ENCODE measurements around the gene SUMF2. TPM values are rescaled to one million over a fixed set of nuclear protein-coding genes. Genes with fewer than 3 reads are reported as not detected.
"Not testable (repeated sequence)": the region's sequence is repeated elsewhere in the genome, so short reads cannot be mapped to it uniquely, and the experiment has no call there.

SUMF2 gene
- total and polyA plus RNA-seq, 12 donors: 20.8 to 49.2 (median 36.1) TPM

DNA sequence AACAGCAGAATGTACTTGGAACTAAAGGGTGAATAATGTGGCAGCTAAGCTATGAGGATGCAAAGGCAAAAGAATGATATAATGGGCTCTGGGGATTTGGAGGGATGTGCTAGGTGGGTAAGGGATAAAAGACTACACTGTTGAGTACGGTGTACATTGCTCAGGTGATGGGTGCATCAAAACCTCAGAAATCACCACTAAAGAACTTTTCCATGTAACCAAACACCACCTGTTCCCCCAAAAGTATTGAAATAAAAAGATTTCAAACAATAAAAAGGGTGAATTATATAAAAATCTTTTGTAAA lies 43.8 kb downstream of the SUMF2 start:
- H3K27me3 ChIP-seq: peaks cover 0 to 10% (median 0%) of the 10 kb centered on the region in 7 donors
- intact Hi-C loops (cut with DNase I): loop anchor here in 1 of 10 donors (5.0 kb wide), 1 partner anchor 56 kb away; the partner anchor contains the start of genes CCT6A and PSPH
- 90 to 97% methylated on average over 1 of the region's 1 CpG for WGBS, 2 donors
- TF ChIP-seq, protein P1, sequence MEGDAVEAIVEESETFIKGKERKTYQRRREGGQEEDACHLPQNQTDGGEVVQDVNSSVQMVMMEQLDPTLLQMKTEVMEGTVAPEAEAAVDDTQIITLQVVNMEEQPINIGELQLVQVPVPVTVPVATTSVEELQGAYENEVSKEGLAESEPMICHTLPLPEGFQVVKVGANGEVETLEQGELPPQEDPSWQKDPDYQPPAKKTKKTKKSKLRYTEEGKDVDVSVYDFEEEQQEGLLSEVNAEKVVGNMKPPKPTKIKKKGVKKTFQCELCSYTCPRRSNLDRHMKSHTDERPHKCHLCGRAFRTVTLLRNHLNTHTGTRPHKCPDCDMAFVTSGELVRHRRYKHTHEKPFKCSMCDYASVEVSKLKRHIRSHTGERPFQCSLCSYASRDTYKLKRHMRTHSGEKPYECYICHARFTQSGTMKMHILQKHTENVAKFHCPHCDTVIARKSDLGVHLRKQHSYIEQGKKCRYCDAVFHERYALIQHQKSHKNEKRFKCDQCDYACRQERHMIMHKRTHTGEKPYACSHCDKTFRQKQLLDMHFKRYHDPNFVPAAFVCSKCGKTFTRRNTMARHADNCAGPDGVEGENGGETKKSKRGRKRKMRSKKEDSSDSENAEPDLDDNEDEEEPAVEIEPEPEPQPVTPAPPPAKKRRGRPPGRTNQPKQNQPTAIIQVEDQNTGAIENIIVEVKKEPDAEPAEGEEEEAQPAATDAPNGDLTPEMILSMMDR (IDR thresholded peaks at IDR 0.05): no peak
- DNase-seq: no peak
- H3K4me3 ChIP-seq: no peak overlapping the region
- H3K9me3 ChIP-seq: no peaks in the 10 kb centered on the region
- no peak for ATAC-seq
- H3K4me1 ChIP-seq: peaks cover 9 to 28% (median 14%) of the 10 kb centered on the region in 9 donors
- peaks cover 0 to 23% (median 12%) of the 10 kb centered on the region in 9 donors for H3K36me3 ChIP-seq
- H3K27ac ChIP-seq: no peak overlapping the region

DNA sequence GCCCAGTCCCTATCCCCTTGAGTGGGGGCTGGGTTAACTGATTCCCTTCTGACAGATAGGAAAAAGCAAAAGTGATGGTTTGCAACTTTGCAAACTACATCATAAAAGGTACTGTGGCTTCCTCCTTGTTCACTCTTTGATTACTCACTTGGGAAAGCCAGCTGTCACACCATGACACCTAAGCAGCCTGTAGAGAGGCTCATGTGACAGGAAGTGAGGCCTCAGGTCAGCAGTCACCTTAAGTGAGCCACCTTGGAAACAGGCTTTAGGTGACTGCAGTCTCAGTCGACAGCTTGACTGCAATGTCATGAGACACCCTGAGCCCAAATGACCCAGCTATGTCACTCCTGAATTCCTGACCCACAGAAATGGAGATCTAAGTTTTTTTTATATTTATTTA lies 46.5 kb downstream of the SUMF2 start:
- H3K27me3 ChIP-seq: peaks cover 0 to 22% (median 7%) of the 10 kb centered on the region in 7 donors
- intact Hi-C loops (cut with DNase I): no loop called here
- no peaks in the 10 kb centered on the region for H3K9me3 ChIP-seq
- DNase-seq (no peak), ATAC-seq (no peak)
- 67 to 78% methylated on average over 1 of the region's 1 CpG for WGBS, 2 donors
- H3K4me1 ChIP-seq: peaks cover 0 to 7% (median under 1%) of the 10 kb centered on the region in 9 donors
- no peak overlapping the region for H3K27ac ChIP-seq
- H3K36me3 ChIP-seq: no peaks in the 10 kb centered on the region
- TF ChIP-seq, protein P1 (IDR thresholded peaks at IDR 0.05): no peak
- H3K4me3 ChIP-seq: no peak overlapping the region

DNA sequence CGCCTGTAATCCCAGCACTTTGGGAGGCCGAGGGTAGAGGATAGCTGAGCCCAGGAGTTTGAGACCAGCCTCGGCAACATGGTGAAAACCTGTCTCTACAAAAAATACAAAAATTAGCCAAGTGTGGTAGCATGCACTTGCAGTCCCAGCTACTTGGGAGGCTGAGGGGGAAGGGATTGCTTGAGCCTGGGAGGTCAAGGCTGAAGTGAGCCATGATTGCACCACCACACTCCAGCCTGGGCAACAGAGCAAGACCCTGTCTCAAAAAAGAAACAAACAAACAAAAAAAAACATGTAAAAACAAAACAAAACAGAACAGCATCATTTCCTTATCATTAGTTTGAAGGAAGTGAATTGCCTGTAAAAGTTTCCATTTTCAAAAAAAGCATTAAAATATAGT lies 48.2 kb downstream of the SUMF2 start:
- ATAC-seq; H3K36me3 ChIP-seq; H3K4me3 ChIP-seq; intact Hi-C loops (cut with DNase I); DNase-seq; H3K27ac ChIP-seq; H3K4me1 ChIP-seq; H3K9me3 ChIP-seq: not testable (repeated sequence)
- 91 to 93% methylated on average over 3 of the region's 3 CpGs for WGBS, 2 donors
- H3K27me3 ChIP-seq: peaks cover 0 to 38% (median 24%) of the 10 kb centered on the region in 7 donors

DNA sequence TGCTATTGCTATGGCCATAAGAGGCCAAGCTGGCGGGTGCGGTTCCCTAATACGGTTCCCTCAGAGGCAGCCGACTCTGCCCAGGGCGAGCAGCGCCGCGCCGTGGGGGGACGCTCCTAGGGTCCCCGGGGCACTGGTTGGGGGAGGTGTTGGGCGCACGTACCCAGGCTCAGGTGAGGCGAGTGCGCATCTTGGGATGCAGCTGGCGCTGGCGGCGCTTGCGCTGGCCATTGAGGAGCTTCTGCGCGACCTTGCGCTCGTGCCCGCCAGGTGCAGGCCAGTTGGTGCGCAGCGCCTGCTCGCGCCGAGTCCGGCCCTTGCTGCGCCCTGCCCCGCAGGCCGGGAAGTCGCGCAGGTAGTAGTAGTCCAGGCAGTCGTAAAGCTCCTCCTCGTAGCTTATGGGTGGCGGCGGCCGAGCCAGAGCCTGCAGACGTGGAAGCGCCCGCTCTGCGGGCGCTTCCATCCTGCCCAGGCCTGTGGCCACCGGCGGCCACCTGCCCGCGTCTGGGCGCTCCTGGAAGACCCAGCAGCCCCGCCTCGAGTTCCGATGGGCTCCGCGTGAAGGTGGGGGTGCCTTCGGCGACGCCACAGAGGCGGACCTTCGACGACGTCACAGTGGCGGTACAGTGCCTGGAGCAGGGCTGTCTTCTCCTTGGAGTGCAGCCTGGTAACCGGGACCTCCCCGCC lies 51.9 kb downstream of the SUMF2 start, which contains the start of gene NUPR2:
TSS of gene NUPR2 (minus strand) at position 566 of the 687 bp plus-strand sequence. CDS start at position 463, 103 bp downstream.
- peak within 1 kb of the TSS in 3 of 10 donors; percentile 5 to 22 (median 9) for H3K4me3 ChIP-seq
- no peak within 1 kb of the TSS for H3K27ac ChIP-seq
- DNase-seq: no peak

More for the DNA sequence above, 51.9 kb downstream of the SUMF2 start, which contains the start of gene NUPR2:
- Histone ChIP-seq H3K4me1 (peaks cover 0 to 5% (median 0%) of the 10 kb centered on the region in 9 donors), H3K36me3 (no peaks in the 10 kb centered on the region), H3K9me3 (no peaks in the 10 kb centered on the region), H3K27me3 (peaks cover 0 to 41% (median 26%) of the 10 kb centered on the region in 7 donors)
- WGBS, 2 donors: 4 to 6% methylated on average over 63 to 65 of the region's 65 CpGs
- TF ChIP-seq, protein P1 (IDR thresholded peaks at IDR 0.05): no peak
- intact Hi-C loops (cut with DNase I): no loop called here
- ATAC-seq: no peak

Measured in heart right ventricle (tissue), 16 donors.